Dermis blood vessel endothelial cell (primary cell): ENCODE measurements around the gene UBA7. TPM values are rescaled to one million over a fixed set of nuclear protein-coding genes. Genes with fewer than 3 reads are reported as not detected.
"Not testable (repeated sequence)": the region's sequence is repeated elsewhere in the genome, so short reads cannot be mapped to it uniquely, and the experiment has no call there.

Source experiments
- DNase-seq: peaks from one replicate; pipeline ENCODE4 v3.0.0; 2010
- total RNA-seq: library from RNA; depleted of rRNA; stranded (reverse); fragments of >200 nt; gene quantifications from 2 replicates; pipeline ENCODE4 v1.2.3, GENCODE V29; 2014

The UBA7 gene, protein sequence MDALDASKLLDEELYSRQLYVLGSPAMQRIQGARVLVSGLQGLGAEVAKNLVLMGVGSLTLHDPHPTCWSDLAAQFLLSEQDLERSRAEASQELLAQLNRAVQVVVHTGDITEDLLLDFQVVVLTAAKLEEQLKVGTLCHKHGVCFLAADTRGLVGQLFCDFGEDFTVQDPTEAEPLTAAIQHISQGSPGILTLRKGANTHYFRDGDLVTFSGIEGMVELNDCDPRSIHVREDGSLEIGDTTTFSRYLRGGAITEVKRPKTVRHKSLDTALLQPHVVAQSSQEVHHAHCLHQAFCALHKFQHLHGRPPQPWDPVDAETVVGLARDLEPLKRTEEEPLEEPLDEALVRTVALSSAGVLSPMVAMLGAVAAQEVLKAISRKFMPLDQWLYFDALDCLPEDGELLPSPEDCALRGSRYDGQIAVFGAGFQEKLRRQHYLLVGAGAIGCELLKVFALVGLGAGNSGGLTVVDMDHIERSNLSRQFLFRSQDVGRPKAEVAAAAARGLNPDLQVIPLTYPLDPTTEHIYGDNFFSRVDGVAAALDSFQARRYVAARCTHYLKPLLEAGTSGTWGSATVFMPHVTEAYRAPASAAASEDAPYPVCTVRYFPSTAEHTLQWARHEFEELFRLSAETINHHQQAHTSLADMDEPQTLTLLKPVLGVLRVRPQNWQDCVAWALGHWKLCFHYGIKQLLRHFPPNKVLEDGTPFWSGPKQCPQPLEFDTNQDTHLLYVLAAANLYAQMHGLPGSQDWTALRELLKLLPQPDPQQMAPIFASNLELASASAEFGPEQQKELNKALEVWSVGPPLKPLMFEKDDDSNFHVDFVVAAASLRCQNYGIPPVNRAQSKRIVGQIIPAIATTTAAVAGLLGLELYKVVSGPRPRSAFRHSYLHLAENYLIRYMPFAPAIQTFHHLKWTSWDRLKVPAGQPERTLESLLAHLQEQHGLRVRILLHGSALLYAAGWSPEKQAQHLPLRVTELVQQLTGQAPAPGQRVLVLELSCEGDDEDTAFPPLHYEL
- total RNA-seq = 44.2 and 58.5 TPM in 2 replicates

GRCh38 chr3:49813497-49814174, at the start of gene UBA7:
TSS of gene UBA7 (minus strand) at chr3:49813953. CDS start at chr3:49813787, 166 bp downstream.
- DNase-seq = peak; percentile 70

DNA sequence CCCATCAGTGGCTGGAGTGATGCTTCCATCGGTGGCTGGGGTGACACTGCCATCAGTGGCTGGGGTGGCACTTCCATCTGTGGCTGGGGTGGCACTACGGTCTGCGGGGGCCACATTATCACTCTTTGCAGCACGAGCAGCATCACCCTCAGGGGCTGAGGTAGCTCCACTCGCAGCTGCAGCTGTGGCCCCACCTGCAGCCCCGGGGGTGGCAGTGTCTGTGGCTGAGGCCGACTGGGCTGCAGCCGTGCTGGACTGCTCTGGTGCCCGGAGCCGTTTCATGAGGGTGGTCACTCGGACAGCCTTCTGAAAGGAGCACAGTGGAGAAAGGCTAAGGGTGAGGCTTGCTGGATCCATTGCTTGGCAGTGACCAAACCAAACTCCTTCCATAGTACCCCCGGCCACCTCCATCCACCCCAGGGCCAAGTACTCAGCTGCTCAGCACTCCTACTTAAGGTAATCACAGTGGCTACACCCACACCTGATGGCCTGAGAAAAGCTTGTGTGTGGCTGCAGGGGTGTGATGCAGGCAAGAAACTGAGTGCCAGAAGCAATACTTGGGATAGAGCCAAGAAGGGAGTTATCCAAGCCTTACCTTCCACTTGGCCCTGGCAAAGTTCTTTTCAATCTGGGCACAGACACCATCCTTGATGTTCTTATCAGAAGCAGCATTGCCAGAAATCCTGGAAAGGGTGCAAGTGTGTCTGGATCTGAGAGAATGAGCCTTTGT, 46.0 kb upstream of the UBA7 start:
- no peak for DNase-seq

GRCh38 chr3:49856181-49857005, 42.6 kb upstream of the UBA7 start, which contains the start of gene TRAIP:
TSS of gene TRAIP (minus strand) at chr3:49856564. CDS start at chr3:49856453, 111 bp downstream.
- peak; percentile 95 for DNase-seq

- DNase-seq = no peak
These were observed 41.9 kb upstream of the UBA7 start for GRCh38 chr3:49855662-49856061.

DNA sequence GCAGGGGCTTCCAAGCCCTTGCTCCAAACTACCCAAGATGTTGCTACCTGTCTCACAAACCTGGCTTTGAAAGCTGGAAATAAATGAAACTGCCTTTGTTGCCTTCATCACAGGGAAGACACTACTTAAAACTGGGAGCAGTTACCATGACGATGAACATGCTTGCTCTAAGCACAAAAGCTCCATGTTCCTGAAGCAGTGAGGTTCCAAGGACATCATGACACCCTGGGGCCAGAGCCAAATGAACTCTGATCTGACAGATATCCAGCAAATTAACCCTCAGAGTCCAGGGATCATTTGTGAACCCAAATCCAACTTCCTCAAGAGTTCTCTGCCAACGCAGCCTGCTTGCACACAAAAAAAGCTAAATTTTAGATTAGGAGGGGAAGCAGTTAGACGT, 31.9 kb upstream of the UBA7 start:
- no peak for DNase-seq

DNA sequence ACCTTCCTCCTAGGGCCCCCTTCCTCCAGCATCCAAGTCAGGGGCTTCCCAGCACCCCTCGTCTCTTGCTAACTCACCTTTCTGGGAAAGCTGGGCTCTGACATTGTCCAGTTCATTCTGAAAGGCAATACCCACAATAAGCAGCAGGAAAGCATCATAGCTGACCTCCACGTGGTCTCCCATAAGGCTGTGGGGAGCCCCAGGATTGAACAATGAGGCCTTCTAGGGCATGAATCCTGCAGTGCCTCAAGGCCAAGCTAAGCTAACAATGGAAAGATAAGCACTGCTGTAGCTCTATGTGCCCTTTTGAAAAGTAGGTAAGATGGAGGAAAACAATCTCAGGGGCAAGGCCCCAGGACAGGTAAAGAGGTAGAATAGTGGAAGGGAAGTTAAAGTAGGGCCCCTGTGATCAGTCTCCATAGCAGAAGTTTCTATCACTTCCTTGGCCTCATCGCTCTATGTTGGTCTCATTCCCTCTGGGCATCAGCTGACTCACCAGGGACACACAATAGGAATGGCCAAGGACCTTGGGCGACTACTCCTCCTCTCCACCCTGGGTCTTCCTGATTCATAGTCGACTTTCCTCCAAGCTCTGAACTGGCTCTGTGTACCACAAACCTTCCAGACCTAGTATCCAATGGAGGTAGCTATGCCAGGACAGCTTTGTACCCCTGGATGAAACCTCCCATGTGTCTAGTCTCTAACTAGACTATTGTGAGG, 30.9 kb upstream of the UBA7 start:
- no peak for DNase-seq

DNA sequence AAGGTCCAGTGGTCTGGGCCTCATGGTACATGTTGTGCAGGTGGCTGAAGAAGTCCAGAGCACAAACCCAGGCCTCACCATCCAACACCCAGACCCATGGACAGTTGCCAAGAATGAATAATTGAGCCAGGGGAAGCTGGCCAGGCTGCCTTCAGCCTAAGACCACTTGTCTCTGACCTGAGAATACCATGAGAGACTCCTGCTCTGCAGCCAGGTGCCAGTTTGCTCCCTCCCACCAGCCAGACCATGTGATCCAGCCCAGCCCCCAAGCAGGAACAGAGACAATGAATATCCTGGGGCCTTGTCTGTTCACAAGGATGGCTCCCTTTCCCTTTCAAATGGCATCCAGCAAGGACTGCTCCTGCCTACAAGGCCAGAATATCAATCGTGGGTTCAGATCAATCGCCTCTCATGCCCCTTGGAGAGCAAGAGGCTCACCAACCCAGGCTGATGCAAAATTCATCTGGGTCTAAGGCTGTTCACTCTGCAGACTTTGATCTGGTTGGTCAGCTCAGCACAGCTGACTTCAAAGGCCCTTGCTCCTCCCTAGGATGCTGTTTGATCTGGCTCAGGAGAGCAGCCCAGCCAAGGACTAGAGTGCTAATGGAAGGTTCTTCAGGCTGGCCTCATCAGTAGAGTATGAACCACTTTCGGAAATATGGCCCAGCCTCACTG, 29.2 kb upstream of the UBA7 start:
- no peak for DNase-seq

GRCh38 chr3:49841806-49842205, 28.1 kb upstream of the UBA7 start:
- peak; percentile 9 for DNase-seq

DNA sequence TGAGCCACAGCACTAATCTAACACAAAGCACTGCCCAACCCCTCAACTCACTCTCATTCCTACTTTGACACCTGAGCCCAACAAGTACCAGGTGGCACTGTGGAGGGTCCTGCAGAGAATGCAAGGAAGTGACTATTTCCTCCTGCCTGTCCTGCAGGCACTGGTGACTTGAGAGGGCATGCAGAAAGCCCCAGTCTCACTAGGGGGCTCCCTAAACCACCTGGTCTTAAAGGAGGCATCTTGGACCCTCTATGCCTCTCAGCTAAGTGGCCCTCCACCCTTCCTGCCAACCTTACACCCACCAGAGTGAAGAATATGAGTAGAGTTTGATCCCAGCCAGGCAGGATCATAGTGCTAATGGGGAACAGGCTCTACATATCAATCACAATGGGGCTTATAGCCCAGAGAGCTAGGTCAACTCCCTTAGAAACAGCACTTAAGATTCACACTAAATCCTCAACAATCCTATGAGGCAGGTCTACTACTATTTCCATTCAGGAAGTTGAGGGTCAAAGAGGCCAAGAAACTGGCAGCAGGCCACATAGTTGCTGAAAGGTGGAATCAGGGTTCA, 27.5 kb upstream of the UBA7 start:
- DNase-seq = peak; percentile 73

GRCh38 chr3:49840388-49840787, 26.6 kb upstream of the UBA7 start:
- DNase-seq = peak; percentile 26

- peak; percentile 91 for DNase-seq
These were observed 25.5 kb upstream of the UBA7 start for GRCh38 chr3:49839193-49839809.

GRCh38 chr3:49831341-49831740, 17.6 kb upstream of the UBA7 start:
- no peak for DNase-seq

DNA sequence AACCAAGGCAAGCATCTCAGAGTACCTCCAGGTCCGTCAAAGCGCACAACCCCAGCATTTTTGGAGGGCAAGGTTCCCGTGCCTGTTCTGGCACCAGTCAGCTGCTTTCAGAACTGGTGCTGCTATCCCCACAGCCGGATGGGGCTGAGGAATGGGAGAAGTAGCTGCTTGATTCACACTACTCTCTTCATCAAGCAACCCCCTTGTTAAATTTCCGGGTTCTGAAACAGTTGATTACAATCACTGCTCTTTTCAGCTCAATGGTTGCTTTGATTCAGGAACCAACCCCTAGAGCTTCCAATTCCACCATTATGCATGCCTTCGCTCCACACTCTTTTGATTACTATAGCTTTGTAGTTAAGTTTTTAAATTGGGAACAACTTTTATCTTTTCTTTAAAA, 12.3 kb upstream of the UBA7 start:
- no peak for DNase-seq

- DNase-seq = not testable (repeated sequence)
These were observed 9.4 kb upstream of the UBA7 start for GRCh38 chr3:49823131-49823530.

DNA sequence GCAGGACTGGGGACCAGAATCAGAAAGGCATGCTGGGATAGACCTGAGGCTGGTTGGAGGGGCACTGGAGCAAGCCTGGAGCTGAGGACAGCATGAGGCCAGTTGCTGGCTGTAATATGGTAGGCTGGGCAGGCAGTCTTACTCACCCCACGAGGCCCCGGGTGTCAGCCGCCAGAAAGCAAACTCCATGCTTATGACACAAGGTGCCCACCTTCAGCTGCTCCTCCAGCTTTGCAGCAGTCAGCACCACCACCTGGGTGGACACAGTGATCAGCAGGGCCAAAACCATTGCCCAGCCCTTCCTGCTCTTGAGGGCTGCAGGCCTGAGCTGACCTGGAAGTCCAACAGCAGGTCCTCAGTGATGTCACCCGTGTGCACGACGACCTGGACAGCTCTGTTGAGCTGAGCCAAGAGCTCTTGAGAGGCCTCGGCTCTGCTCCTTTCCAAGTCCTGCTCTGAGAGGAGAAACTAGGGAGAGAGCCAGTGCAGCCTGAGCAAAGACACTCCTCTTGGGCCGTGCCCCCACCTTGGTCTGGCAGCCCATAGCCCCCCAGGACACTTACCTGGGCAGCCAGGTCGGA, 747 bp downstream of the UBA7 start:
- DNase-seq = peak; percentile 16

DNA sequence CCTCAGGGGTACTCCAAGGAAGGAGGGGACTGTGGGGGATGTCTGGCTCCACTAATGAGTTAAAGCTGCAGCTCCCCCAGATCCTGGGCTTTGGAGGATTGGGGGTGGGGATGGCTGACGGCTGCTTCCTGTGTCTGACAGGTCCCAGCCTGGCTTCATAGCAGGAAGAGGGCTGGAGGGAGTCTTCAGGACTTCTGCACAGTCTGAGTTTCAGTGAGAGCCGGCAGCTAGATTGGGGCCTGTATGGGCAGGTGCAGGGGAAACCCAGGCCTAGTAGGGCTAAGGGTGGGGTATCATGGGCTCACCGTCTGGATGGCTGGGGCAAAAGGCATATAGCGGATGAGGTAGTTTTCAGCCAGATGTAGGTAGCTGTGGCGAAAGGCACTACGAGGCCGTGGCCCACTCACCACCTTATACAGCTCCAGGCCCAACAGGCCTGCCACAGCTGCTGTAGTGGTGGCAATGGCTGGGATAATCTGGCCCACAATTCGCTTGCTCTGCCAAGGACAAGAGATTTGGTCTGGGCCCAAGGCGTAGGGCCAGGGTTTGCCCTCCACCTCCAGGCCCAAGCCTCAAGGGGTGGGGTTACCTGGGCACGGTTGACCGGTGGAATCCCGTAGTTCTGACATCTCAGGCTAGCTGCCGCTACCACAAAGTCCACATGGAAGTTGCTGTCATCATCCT, 6.2 kb downstream of the UBA7 start:
- DNase-seq = peak; percentile 49

GRCh38 chr3:49806850-49807249, 6.9 kb downstream of the UBA7 start:
- peak; percentile 20 for DNase-seq
